Caco-2 (cell line): ENCODE data around the gene LSM6. TPM values are rescaled to one million over a fixed set of nuclear protein-coding genes. Genes with fewer than 3 reads are reported as not detected.

ENCODE experiments used
- BruUV-seq: library from RNA; stranded (reverse); fragments of 400-500 nt; replicated peaks from 2 replicates; lab custom pipeline; 2021; lab: Mats Ljungman, UMichigan
- CTCF ChIA-PET: fragments of 300-600 bp; sonication (Branson Sonifier 250); formaldehyde crosslinking; loops from one replicate; lab custom pipeline; 2022; ENCODE audit warnings: antibody characterized with exemption; lab: Charles Lee
- POLR2A ChIA-PET: fragments of 300-600 bp; sonication (Branson Sonifier 250); formaldehyde crosslinking; loops from one replicate; lab custom pipeline; 2022; ENCODE audit warnings: antibody characterized with exemption; lab: Charles Lee
- DNase-seq, 2 experiments: peaks; one replicate each; pipeline versions ENCODE4 v3.0.0 to v3.0.0-alpha.2; 2020 to 2022
- H3K27me3 ChIP-seq: replicated peaks from 2 replicates; pipeline ENCODE4 v1.6.0; 2011; ENCODE audit warnings: low read length; ENCODE audit not compliant: control insufficient read depth, insufficient read depth
- H3K36me3 ChIP-seq: 2 replicates; pipeline ENCODE4 v1.5.1; 2011; ENCODE audit warnings: low read length; ENCODE audit not compliant: control insufficient read depth, insufficient read depth
- H3K4me1 ChIP-seq: fragments of 250-450 bp; sonication (Bioruptor Pico); 2 replicates; pipeline ENCODE4 v1.5.1; 2020; ENCODE audit warnings: mild to moderate bottlenecking
- H3K4me3 ChIP-seq: 2 replicates; pipeline ENCODE4 v1.5.1; 2011; ENCODE audit warnings: low read depth, mild to moderate bottlenecking, control low read depth, low read length
- H3K9me3 ChIP-seq: fragments of 250-450 bp; sonication (Bioruptor Pico); 2 replicates; pipeline ENCODE4 v1.5.1; 2020; ENCODE audit warnings: mild to moderate bottlenecking, moderate library complexity
- H3K27ac Mint-ChIP-seq: one replicate; pipeline ENCODE4 v1.8.0; 2022; ENCODE audit warnings: mixed read lengths; ENCODE audit not compliant: unreplicated experiment
- H3K27me3 Mint-ChIP-seq: one replicate; pipeline ENCODE4 v1.8.0; 2022; ENCODE audit warnings: mixed read lengths; ENCODE audit not compliant: insufficient read depth, unreplicated experiment
- H3K36me3 Mint-ChIP-seq: one replicate; pipeline ENCODE4 v1.8.0; 2022; ENCODE audit warnings: mild to moderate bottlenecking, mixed read lengths; ENCODE audit not compliant: insufficient read depth, unreplicated experiment
- H3K4me1 Mint-ChIP-seq: one replicate; pipeline ENCODE4 v1.8.0; 2022; ENCODE audit warnings: low read depth, mixed read lengths; ENCODE audit not compliant: unreplicated experiment
- H3K4me3 Mint-ChIP-seq: one replicate; pipeline ENCODE4 v1.8.0; 2022; ENCODE audit warnings: mild to moderate bottlenecking, moderate library complexity, mixed read lengths; ENCODE audit not compliant: unreplicated experiment
- H3K9me3 Mint-ChIP-seq: one replicate; pipeline ENCODE4 v1.8.0; 2022; ENCODE audit warnings: mixed read lengths; ENCODE audit not compliant: unreplicated experiment
- CTCF ChIP-seq, 2 experiments: fragments of 200-600 bp in 1 of 2; IDR thresholded peaks; 1 replicate in 1 of 2; 2 replicates in 1 of 2; pipeline versions ENCODE4 v1.5.1 to v1.8.0; 2011 to 2022; ENCODE audit warnings: antibody characterized with exemption in 1 of 2, control low read depth in 1 of 2, inconsistent platforms in 1 of 2, low read depth in 1 of 2, low read length in 1 of 2, mild to moderate bottlenecking in 1 of 2, moderate library complexity in 1 of 2; ENCODE audit not compliant: insufficient read depth in 1 of 2, severe bottlenecking in 1 of 2, unreplicated experiment in 1 of 2
- intact Hi-C: fragments of 100-400 bp; cut with micrococcal nuclease; formaldehyde crosslinking; loops from one replicate; pipeline ENCODE4 v1.10.0; 2022; ENCODE audit not compliant: unreplicated experiment
- total RNA-seq: library from RNA; stranded (reverse); gene quantifications from 2 replicates; pipeline ENCODE4 v1.2.3, GENCODE V29; 2022

Gene LSM6
- total RNA-seq, 1 experiment from 2014 or later = 46.8 TPM

- no peaks in the 10 kb centered on the region for H3K9me3 Mint-ChIP-seq
- H3K4me3 ChIP-seq = no peak overlapping the region
- no peaks in the 10 kb centered on the region for H3K4me1 Mint-ChIP-seq
- intact Hi-C loops = no loop called here
- POLR2A ChIA-PET = no interaction called here
- no peak overlapping the region for H3K27ac Mint-ChIP-seq
- no peaks in the 10 kb centered on the region for H3K27me3 ChIP-seq
- BruUV-seq = no TSS peak
- no peak overlapping the region for H3K4me3 Mint-ChIP-seq
- CTCF ChIA-PET = no interaction called here
- H3K9me3 ChIP-seq = no peaks in the 10 kb centered on the region
- H3K4me1 ChIP-seq = no peaks in the 10 kb centered on the region
- no peaks in the 10 kb centered on the region for H3K27me3 Mint-ChIP-seq
- no peaks in the 10 kb centered on the region for H3K36me3 Mint-ChIP-seq
- TF ChIP-seq CTCF (IDR thresholded peaks at IDR 0.05; ENCODE audit: insufficient read depth in 1 of 2, low read depth in 1 of 2, low read length in 1 of 2, severe bottlenecking in 1 of 2, unreplicated experiment in 1 of 2) = no peak
- H3K36me3 ChIP-seq = no peaks in the 10 kb centered on the region
- DNase-seq = no peak
These were observed 9.7 kb upstream of the LSM6 start for GRCh38 chr4:146165840-146166239.

- DNase-seq = no peak
- CTCF ChIA-PET = no interaction called here
- Histone ChIP-seq H3K4me3 (no peak overlapping the region), H3K4me1 (peaks cover 4% of the 10 kb centered on the region; the same call in 1 of the 2 replicates), H3K36me3 (no peaks in the 10 kb centered on the region), H3K9me3 (no peaks in the 10 kb centered on the region), H3K27me3 (no peaks in the 10 kb centered on the region)
- Mint-ChIP-seq H3K9me3 (no peaks in the 10 kb centered on the region), H3K4me1 (no peaks in the 10 kb centered on the region), H3K36me3 (no peaks in the 10 kb centered on the region), H3K27ac (no peak overlapping the region), H3K27me3 (peaks cover 6% of the 10 kb centered on the region), H3K4me3 (no peak overlapping the region)
- BruUV-seq = no TSS peak
- POLR2A ChIA-PET = no interaction called here
- no peak for TF ChIP-seq CTCF (IDR thresholded peaks at IDR 0.05; ENCODE audit: insufficient read depth in 1 of 2, low read depth in 1 of 2, low read length in 1 of 2, severe bottlenecking in 1 of 2, unreplicated experiment in 1 of 2)
- intact Hi-C loops = no loop called here
These were observed 5.4 kb upstream of the LSM6 start for GRCh38 chr4:146170149-146170548.

DNA sequence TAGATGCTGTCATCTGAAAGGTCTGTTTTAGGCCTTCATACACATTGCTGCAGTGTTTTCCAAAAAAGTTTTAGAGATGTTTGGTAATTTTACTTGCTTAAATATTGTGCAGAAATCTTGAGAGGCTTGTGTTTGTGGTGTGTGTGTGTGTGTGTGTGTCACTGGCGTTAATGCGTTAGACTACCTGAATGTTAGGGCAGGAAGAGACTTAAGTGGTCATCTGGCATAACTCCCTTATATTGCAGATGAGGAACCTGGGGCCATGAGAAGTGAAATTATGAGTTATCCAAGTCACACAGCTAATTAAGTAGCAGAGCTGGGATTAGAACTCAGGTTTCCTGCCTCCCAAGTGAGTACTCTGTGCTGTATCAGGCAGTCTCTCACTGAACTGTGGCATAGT, 1.4 kb downstream of the LSM6 start:
- peaks cover 11% of the 10 kb centered on the region for H3K4me1 ChIP-seq
- H3K27me3 ChIP-seq = no peaks in the 10 kb centered on the region
- BruUV-seq = no TSS peak
- Mint-ChIP-seq H3K4me3 (peak overlapping the region; percentile 77), H3K9me3 (no peaks in the 10 kb centered on the region), H3K27ac (peak overlapping the region; percentile 67), H3K27me3 (peaks cover 3% of the 10 kb centered on the region), H3K36me3 (peaks cover 7% of the 10 kb centered on the region), H3K4me1 (peaks cover 6% of the 10 kb centered on the region)
- intact Hi-C loops = no loop called here
- ChIA-PET POLR2A (no interaction called here), CTCF (no interaction called here)
- no peaks in the 10 kb centered on the region for H3K36me3 ChIP-seq
- H3K4me3 ChIP-seq = peak overlapping the region; percentile 60
- TF ChIP-seq CTCF (IDR thresholded peaks at IDR 0.05; ENCODE audit: insufficient read depth in 1 of 2, low read depth in 1 of 2, low read length in 1 of 2, severe bottlenecking in 1 of 2, unreplicated experiment in 1 of 2) = no peak
- H3K9me3 ChIP-seq = no peaks in the 10 kb centered on the region
- no peak for DNase-seq
